HEK293T (cell line): ENCODE data around the gene ACOXL.

Source experiments
- ARNT ChIP-seq: fragments of 450-650 bp; IDR thresholded peaks from 2 replicates; pipeline ENCODE4 v1.6.1; 2017; ENCODE audit warnings: mild to moderate bottlenecking
- BHLHE40 ChIP-seq: fragments of 450-650 bp; IDR thresholded peaks from 2 replicates; pipeline ENCODE4 v1.6.1; 2016; ENCODE audit warnings: mild to moderate bottlenecking, moderate library complexity, borderline replicate concordance
- ELF4 ChIP-seq: fragments of 450-650 bp; IDR thresholded peaks from 2 replicates; pipeline ENCODE4 v1.6.1; 2017; ENCODE audit warnings: antibody characterized with exemption
- FOXK2 ChIP-seq: fragments of 450-650 bp; IDR thresholded peaks from 2 replicates; pipeline ENCODE4 v1.6.1; 2016; ENCODE audit warnings: mild to moderate bottlenecking
- FOXM1 ChIP-seq: fragments of 450-650 bp; IDR thresholded peaks from 2 replicates; pipeline ENCODE4 v1.6.1; 2017; ENCODE audit warnings: mild to moderate bottlenecking, borderline replicate concordance
- HDGF ChIP-seq: fragments of 450-650 bp; IDR thresholded peaks from 2 replicates; pipeline ENCODE4 v1.6.1; 2017; ENCODE audit warnings: antibody characterized with exemption, borderline replicate concordance
- L3MBTL2 ChIP-seq: fragments of 450-650 bp; conservative IDR thresholded peaks from 2 replicates; pipeline ENCODE4 v1.6.1; 2016; ENCODE audit warnings: mild to moderate bottlenecking
- PKNOX1 ChIP-seq: fragments of 450-650 bp; IDR thresholded peaks from 2 replicates; pipeline ENCODE4 v1.6.1; 2016
- SP1 ChIP-seq: fragments of 450-650 bp; IDR thresholded peaks from 2 replicates; pipeline ENCODE4 v1.6.1; 2017
- ZNF384 ChIP-seq: fragments of 450-650 bp; IDR thresholded peaks from 2 replicates; pipeline ENCODE4 v1.6.1; 2016

GRCh38 chr2:111119822-111120252 is 387.5 kb downstream of the ACOXL start:
- no peak for TF ChIP-seq FOXM1
- TF ChIP-seq SP1 = no peak
- no peak for TF ChIP-seq PKNOX1
- no peak for TF ChIP-seq L3MBTL2
- no peak for TF ChIP-seq HDGF
- no peak for TF ChIP-seq FOXK2
- TF ChIP-seq BHLHE40 = no peak
- no peak for TF ChIP-seq ZNF384
- TF ChIP-seq ARNT = no peak
- TF ChIP-seq ELF4 = no peak
